Heart left ventricle (tissue), 16 donors: Measurements from ENCODE around the gene PRMT5. TPM values are rescaled to one million over a fixed set of nuclear protein-coding genes. Genes with fewer than 3 reads are reported as not detected.

Experiments used
- ATAC-seq, 4 donors: fragments of 200-7000 bp; cut with Tn5 transposase; one replicate each; pipeline ENCODE4 v1.9.1; 2020 to 2022; ENCODE audit warnings: moderate library complexity in 4 of 4, mild to moderate bottlenecking in 3 of 4, moderate number of reproducible peaks in 1 of 4
- DNase-seq, 5 donors: peaks; one replicate each; pipeline ENCODE4 v3.0.0-alpha.2; 2020
- H3K27ac ChIP-seq, 12 donors: fragments of 200-600 bp; sonication (generic) in 4 of 12; one replicate each; pipeline versions ENCODE4 v1.5.0 to v1.8.0; 2016 to 2022; ENCODE audit warnings: mild to moderate bottlenecking in 2 of 12
- H3K27me3 ChIP-seq, 9 donors: fragments of 200-600 bp; sonication (generic) in 2 of 9; one replicate each; pipeline versions ENCODE4 v1.5.1 to v1.8.0; 2016 to 2022; ENCODE audit warnings: mild to moderate bottlenecking in 3 of 9
- H3K36me3 ChIP-seq, 9 donors: fragments of 200-600 bp; sonication (generic) in 2 of 9; one replicate each; pipeline versions ENCODE4 v1.5.0 to v1.8.0; 2018 to 2022; ENCODE audit warnings: mild to moderate bottlenecking in 2 of 9
- H3K4me1 ChIP-seq, 12 donors: fragments of 200-600 bp; sonication (generic) in 4 of 12; one replicate each; pipeline versions ENCODE4 v1.5.0 to v1.8.0; 2016 to 2022; ENCODE audit warnings: mild to moderate bottlenecking in 3 of 12
- H3K4me3 ChIP-seq, 12 donors: fragments of 200-600 bp; sonication (generic) in 4 of 12; one replicate each; pipeline versions ENCODE4 v1.5.0 to v1.8.0; 2017 to 2022; ENCODE audit warnings: mild to moderate bottlenecking in 9 of 12, moderate library complexity in 4 of 12
- H3K9me3 ChIP-seq, 12 donors: fragments of 200-600 bp; sonication (generic) in 4 of 12; one replicate each; pipeline versions ENCODE4 v1.5.0 to v1.8.0; 2016 to 2022; ENCODE audit warnings: mild to moderate bottlenecking in 1 of 12
- POLR2A ChIP-seq, 2 donors: fragments of 450-650 bp; IDR thresholded peaks; one replicate each; pipeline ENCODE4 v1.6.1; 2017; ENCODE audit warnings: antibody characterized with exemption in 2 of 2, mild to moderate bottlenecking in 2 of 2, moderate library complexity in 2 of 2
- WGBS, 4 donors: extraction: QIAGEN DNeasy Blood & Tissue Kit in 2 of 4; methylation state at CpG; one replicate each; pipeline versions ENCODE4 v1.1.5 to v1.1.7; 2013 to 2018; 5-methylcytosine and 5-hydroxymethylcytosine counted together
- intact Hi-C, 10 donors: fragments of 100-400 bp; cut with DNase I; formaldehyde crosslinking; loops; one replicate each; pipeline versions ENCODE4 v1.11.1 to v1.14.2; 2022
- polyA plus RNA-seq, 2 donors: library from polyadenylated mRNA; stranded (reverse); fragments of 200-250 nt; gene quantifications; one replicate each; pipeline ENCODE4 v1.2.3, GENCODE V29; 2013
- total RNA-seq, 9 donors: library from RNA; depleted of rRNA in 2 of 9; stranded (reverse); fragments of >200 nt in 2 of 9; fragmentation: NEBNext Ultra II Directional in 3 of 9; extraction: Animal tissue kit (Norgen Biotek cat#: 25700) in 3 of 9; gene quantifications; one replicate each; pipeline versions ENCODE4 v1.1.0 to v1.2.4, GENCODE V29; 2016 to 2023
- TF ChIP-seq, protein P1 (sequence below), 12 donors: fragments of 200-600 bp; sonication (generic) in 4 of 12; IDR thresholded peaks; one replicate each; pipeline versions ENCODE4 v1.5.0 to v1.8.0; 2018 to 2022; ENCODE audit warnings: antibody characterized with exemption in 12 of 12, mild to moderate bottlenecking in 5 of 12
- donor health status: ischemic (EF 13 %, LVEDD 7.1; RV severe dilation, severe dysfunction).
- donor health status: healthy with polysubstance abuse.
- donor health status: DM: no; HTN: yes; CAD: no.
- donor health status: DM: no; HTN: no; CAD: no.
- donor health status: ischemic (EF 25% LVEDD 6.9; RV normal size, moderate dysfunction).
- donor health status: ischemic (EF 25% LVEDD 5.7; RV mildly dilated, moderate dysfunction).
- donor health status: healthy.
- donor health status: DM: yes; HTN: yes; CAD: no.
- donor health status: ischemic (EF 35%, LVEDD 5.7; RV mildly dilated, moderate dysfunction).
- donor health status: nonischemic (EF 11% LVEDD 7.7; RV severe dilation, severe dysfunction).
- donor health status: DM: yes; HTN: yes; CAD: no.
- donor health status: PGD.
- donor health status: ischemic (EF 29% LVEDD 5.4; RV normal size, mild dysfunction).
- donor health status: nonischemic (EF 23%, LVEDD 6.1; RV moderate dilation, normal function).

Gene PRMT5
- total and polyA plus RNA-seq, 11 donors: 10.4 to 101 (median 48.8) TPM

DNA sequence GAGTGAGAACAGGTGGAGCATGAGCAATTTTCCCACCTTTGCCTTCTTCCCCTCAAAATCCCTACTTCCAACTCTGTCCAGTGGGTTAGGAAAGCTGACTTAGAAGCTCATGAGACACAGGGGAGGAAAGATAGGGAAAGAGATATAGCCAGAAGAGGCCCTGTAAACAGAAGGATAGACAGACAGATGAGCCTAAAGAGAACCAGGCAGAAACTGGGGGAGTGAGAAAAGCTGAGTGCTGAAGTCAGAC lies 48.2 kb upstream of the PRMT5 start:
- peaks cover 0 to 15% (median 3%) of the 10 kb centered on the region in 9 donors for H3K36me3 ChIP-seq
- TF ChIP-seq POLR2A (IDR thresholded peaks at IDR 0.05): no peak
- TF ChIP-seq, protein P1, sequence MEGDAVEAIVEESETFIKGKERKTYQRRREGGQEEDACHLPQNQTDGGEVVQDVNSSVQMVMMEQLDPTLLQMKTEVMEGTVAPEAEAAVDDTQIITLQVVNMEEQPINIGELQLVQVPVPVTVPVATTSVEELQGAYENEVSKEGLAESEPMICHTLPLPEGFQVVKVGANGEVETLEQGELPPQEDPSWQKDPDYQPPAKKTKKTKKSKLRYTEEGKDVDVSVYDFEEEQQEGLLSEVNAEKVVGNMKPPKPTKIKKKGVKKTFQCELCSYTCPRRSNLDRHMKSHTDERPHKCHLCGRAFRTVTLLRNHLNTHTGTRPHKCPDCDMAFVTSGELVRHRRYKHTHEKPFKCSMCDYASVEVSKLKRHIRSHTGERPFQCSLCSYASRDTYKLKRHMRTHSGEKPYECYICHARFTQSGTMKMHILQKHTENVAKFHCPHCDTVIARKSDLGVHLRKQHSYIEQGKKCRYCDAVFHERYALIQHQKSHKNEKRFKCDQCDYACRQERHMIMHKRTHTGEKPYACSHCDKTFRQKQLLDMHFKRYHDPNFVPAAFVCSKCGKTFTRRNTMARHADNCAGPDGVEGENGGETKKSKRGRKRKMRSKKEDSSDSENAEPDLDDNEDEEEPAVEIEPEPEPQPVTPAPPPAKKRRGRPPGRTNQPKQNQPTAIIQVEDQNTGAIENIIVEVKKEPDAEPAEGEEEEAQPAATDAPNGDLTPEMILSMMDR (IDR thresholded peaks at IDR 0.05): no peak
- peak overlapping the region in 11 of 12 donors; percentile 33 to 92 (median 76) for H3K27ac ChIP-seq
- ATAC-seq (no peak), DNase-seq (no peak)
- peaks cover 0 to 23% (median 0%) of the 10 kb centered on the region in 9 donors for H3K27me3 ChIP-seq
- intact Hi-C loops: loop anchor here in 2 of 10 donors (5.0 to 10.0 kb wide), 2 partner anchors 45 to 423 kb away; no protein-coding TSS in a partner anchor
- H3K4me1 ChIP-seq: peaks cover 3 to 65% (median 43%) of the 10 kb centered on the region in 12 donors
- H3K9me3 ChIP-seq: no peaks in the 10 kb centered on the region
- no peak overlapping the region for H3K4me3 ChIP-seq

DNA sequence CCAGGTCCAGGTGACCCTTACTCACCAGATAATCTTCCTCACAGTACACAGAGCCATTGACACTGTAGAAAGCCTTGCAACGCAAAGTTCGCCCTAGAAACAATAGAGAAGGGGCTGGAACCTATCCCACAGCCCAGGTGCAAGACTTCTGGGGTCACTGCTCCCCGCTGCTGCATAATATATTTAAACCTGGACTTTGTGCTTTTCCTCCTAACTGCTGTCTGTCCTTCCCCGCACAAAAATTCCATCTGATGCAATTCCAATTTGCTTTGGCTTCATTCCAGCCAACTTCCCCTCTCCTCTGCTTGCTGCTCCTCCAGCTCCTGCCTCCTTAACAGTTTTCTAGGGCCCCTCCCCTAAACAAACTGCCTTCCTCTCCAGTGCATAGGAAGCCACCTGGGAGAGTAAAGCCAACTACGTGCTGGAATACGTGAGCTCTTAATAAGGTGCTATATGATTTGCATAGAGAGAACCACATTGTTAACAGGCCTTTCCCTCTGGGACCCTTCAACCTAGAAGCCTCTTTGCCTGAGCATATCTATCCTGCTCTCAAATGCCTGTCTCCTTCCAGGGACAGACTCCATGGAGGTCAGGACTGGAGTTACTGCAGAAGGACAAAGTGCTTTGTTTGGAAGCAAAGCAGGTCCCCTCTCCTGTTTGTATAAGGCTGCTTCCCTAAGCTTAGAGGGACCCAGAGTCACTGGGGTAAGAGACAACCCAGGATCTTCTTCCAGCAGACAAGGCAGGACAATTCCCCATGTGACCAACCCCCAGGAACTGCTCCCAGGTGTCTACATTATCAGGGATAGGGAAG lies 47.7 kb upstream of the PRMT5 start:
- intact Hi-C loops: loop anchor here in 2 of 10 donors (5.0 to 10.0 kb wide), 2 partner anchors 45 to 422 kb away; no protein-coding TSS in a partner anchor
- peaks cover 0 to 17% (median 0%) of the 10 kb centered on the region in 9 donors for H3K27me3 ChIP-seq
- H3K27ac ChIP-seq: peak overlapping the region in 11 of 12 donors; percentile 33 to 92 (median 76)
- 27 to 42% (median 30%) methylated on average over 6 of the region's 6 CpGs for WGBS, 4 donors
- ATAC-seq (no peak), DNase-seq (no peak)
- peaks cover 0 to 15% (median 3%) of the 10 kb centered on the region in 9 donors for H3K36me3 ChIP-seq
- peaks cover 3 to 60% (median 41%) of the 10 kb centered on the region in 12 donors for H3K4me1 ChIP-seq
- H3K4me3 ChIP-seq: no peak overlapping the region
- TF ChIP-seq, protein P1 (IDR thresholded peaks at IDR 0.05): no peak
- H3K9me3 ChIP-seq: no peaks in the 10 kb centered on the region

DNA sequence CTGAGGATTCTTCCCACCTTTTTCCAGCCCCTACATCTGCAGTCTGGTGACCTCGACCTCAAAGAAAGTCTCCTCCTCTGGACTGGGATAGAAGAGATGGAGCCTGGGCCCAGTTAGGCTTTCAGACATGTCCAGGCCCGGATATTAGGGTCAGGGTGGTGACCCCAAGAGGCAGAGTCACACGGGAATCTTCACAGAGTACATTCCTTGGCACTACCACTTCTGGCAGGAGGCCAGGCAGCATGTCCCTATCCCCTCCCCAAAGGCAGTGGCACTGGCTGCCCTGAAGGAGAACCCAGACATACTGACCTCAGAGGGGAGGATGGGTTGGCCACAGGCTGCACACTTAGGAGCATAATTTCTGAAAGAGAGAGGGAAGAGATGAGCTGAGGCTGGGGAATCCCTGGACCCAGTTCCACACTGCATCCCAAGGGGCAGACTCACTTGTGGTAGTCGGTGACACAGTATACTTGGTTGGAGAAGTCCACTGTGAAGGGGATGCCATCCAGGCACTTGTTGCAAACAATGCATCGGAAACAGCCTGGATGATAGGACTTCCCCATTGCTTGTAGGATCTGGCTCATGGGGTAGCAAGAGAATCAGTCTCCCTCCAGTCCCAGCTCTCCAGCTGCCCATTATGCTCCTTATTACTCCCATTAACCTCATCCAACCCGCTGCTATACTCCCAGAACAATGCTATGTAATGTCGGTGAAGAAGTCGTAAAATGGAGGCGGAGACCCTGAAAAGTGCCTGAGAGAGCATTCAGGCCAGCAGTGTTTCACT lies 45.5 kb upstream of the PRMT5 start:
- TF ChIP-seq, protein P1 (IDR thresholded peaks at IDR 0.05): no peak
- no peak for TF ChIP-seq POLR2A (IDR thresholded peaks at IDR 0.05)
- Histone ChIP-seq H3K4me3 (no peak overlapping the region), H3K27ac (peak overlapping the region in 8 of 12 donors; percentile 5 to 55 (median 22)), H3K9me3 (no peaks in the 10 kb centered on the region), H3K36me3 (peaks cover 0 to 18% (median 3%) of the 10 kb centered on the region in 9 donors), H3K27me3 (no peaks in the 10 kb centered on the region), H3K4me1 (peaks cover 3 to 43% (median 32%) of the 10 kb centered on the region in 12 donors)
- DNase-seq (peak; percentile 29 to 71 (median 63)), ATAC-seq (peak in 1 of 4 donors; percentile 16)
- intact Hi-C loops: loop anchor here in 2 of 10 donors (5.0 to 10.0 kb wide), 2 partner anchors 42 to 420 kb away; no protein-coding TSS in a partner anchor
- 64 to 76% (median 70%) methylated on average over 8 to 9 of the region's 9 CpGs for WGBS, 4 donors
